Neuronal stem cell (in vitro differentiated cells): ENCODE data around the gene MFAP4. TPM values are rescaled to one million over a fixed set of nuclear protein-coding genes. Genes with fewer than 3 reads are reported as not detected.
A peak's percentile ranks its signal among the peaks of the same experiment; 100 is the strongest.

Experiments
- DNase-seq: peaks from one replicate; pipeline ENCODE4 v3.0.0-alpha.2; 2013; ENCODE audit warnings: low spot score
- H2AFZ ChIP-seq: one replicate; pipeline ENCODE4 v1.6.1; 2013; ENCODE audit warnings: mild to moderate bottlenecking, low read length, inconsistent platforms
- H2AK5ac ChIP-seq: 2 replicates; pipeline ENCODE4 v1.6.1; 2013; ENCODE audit warnings: low read depth, mild to moderate bottlenecking, inconsistent platforms, low read length, moderate library complexity, mixed read lengths
- H2BK120ac ChIP-seq: 2 replicates; pipeline ENCODE4 v1.6.1; 2013; ENCODE audit warnings: low read depth, mild to moderate bottlenecking, inconsistent platforms, low read length, moderate library complexity, mixed read lengths
- H2BK12ac ChIP-seq: one replicate; pipeline ENCODE4 v1.6.1; 2013; ENCODE audit warnings: low read length, inconsistent platforms
- H2BK15ac ChIP-seq: 2 replicates; pipeline ENCODE4 v1.6.1; 2013; ENCODE audit warnings: mild to moderate bottlenecking, low read length, inconsistent platforms, mixed read lengths
- H2BK5ac ChIP-seq: one replicate; pipeline ENCODE4 v1.6.1; 2013; ENCODE audit warnings: inconsistent platforms, mild to moderate bottlenecking, low read length, moderate library complexity
- H3K14ac ChIP-seq: one replicate; pipeline ENCODE4 v1.6.1; 2013; ENCODE audit warnings: low read length, inconsistent platforms
- H3K18ac ChIP-seq: 2 replicates; pipeline ENCODE4 v1.6.1; 2013; ENCODE audit warnings: low read length, inconsistent platforms
- H3K23ac ChIP-seq: 2 replicates; pipeline ENCODE4 v1.6.1; 2013; ENCODE audit warnings: low read depth, mild to moderate bottlenecking, mixed read lengths, low read length, inconsistent platforms; ENCODE audit not compliant: poor library complexity
- H3K27ac ChIP-seq: replicated peaks from 3 replicates; pipeline ENCODE4 v1.5.1; 2013; ENCODE audit warnings: low read length, inconsistent platforms
- H3K27me3 ChIP-seq, 3 experiments: 2 replicates each; pipeline ENCODE4 v1.6.1; 2013; ENCODE audit warnings: low read length in 3 of 3, mild to moderate bottlenecking in 2 of 3, inconsistent platforms in 1 of 3, low read depth in 1 of 3, mixed read lengths in 1 of 3, moderate library complexity in 1 of 3; ENCODE audit not compliant: control insufficient read depth in 3 of 3, insufficient read depth in 3 of 3
- H3K36me3 ChIP-seq, 2 donors: replicated peaks in 1 of 2; 2 replicates each; pipeline ENCODE4 v1.6.1; 2013; ENCODE audit warnings: low read length in 2 of 2; ENCODE audit not compliant: control insufficient read depth in 2 of 2, insufficient read depth in 2 of 2
- H3K4ac ChIP-seq: 2 replicates; pipeline ENCODE4 v1.6.1; 2013; ENCODE audit warnings: inconsistent platforms, mild to moderate bottlenecking, low read length, moderate library complexity
- H3K4me1 ChIP-seq, 2 donors: 1 replicate in 1 of 2; 2 replicates in 1 of 2; pipeline ENCODE4 v1.6.1; 2013; ENCODE audit warnings: low read length in 2 of 2, low read depth in 1 of 2; ENCODE audit not compliant: control insufficient read depth in 2 of 2, insufficient read depth in 1 of 2
- H3K4me2 ChIP-seq: one replicate; pipeline ENCODE4 v1.6.1; 2013; ENCODE audit warnings: mild to moderate bottlenecking, low read length, inconsistent platforms; ENCODE audit not compliant: insufficient read depth, poor library complexity, severe bottlenecking
- H3K4me3 ChIP-seq, 2 donors: 2 replicates each; pipeline ENCODE4 v1.5.1; 2013; ENCODE audit warnings: low read length in 2 of 2, mild to moderate bottlenecking in 2 of 2, inconsistent platforms in 1 of 2, moderate library complexity in 1 of 2
- H3K79me1 ChIP-seq: one replicate; pipeline ENCODE4 v1.6.1; 2013; ENCODE audit warnings: low read depth, mild to moderate bottlenecking, inconsistent platforms, low read length, moderate library complexity
- H3K9ac ChIP-seq: one replicate; pipeline ENCODE4 v1.6.1; 2013; ENCODE audit warnings: mild to moderate bottlenecking, low read depth, low read length, inconsistent platforms; ENCODE audit not compliant: poor library complexity
- H3K9me3 ChIP-seq, 2 donors: replicated peaks in 1 of 2; 2 replicates each; pipeline versions ENCODE3 to v1.6.1; 2013; ENCODE audit warnings: low read length in 2 of 2, mild to moderate bottlenecking in 2 of 2, inconsistent platforms in 1 of 2, low read depth in 1 of 2, mixed read lengths in 1 of 2, moderate library complexity in 1 of 2; ENCODE audit not compliant: control insufficient read depth in 2 of 2, insufficient read depth in 1 of 2
- H4K8ac ChIP-seq: one replicate; pipeline ENCODE4 v1.6.1; 2013; ENCODE audit warnings: low read depth, mild to moderate bottlenecking, inconsistent platforms, low read length, moderate library complexity
- H4K91ac ChIP-seq: one replicate; pipeline ENCODE4 v1.6.1; 2013; ENCODE audit warnings: low read length, low read depth, mild to moderate bottlenecking, inconsistent platforms; ENCODE audit not compliant: poor library complexity
- WGBS, 2 donors: extraction: QIAGEN DNeasy Blood & Tissue Kit; methylation state at CpG; one replicate each; pipeline ENCODE4 v1.1.7; 2013; ENCODE audit warnings: missing lambda C conversion rate in 2 of 2, mixed read lengths in 1 of 2; ENCODE audit not compliant: insufficient read length in 2 of 2, insufficient replicate concordance in 1 of 2; ENCODE audit errors: extremely low coverage in 2 of 2; 5-methylcytosine and 5-hydroxymethylcytosine counted together
- polyA plus RNA-seq, 2 experiments: library from polyadenylated mRNA; stranded (reverse); fragments of 200-250 nt; gene quantifications; one replicate each; pipeline ENCODE4 v1.2.3, GENCODE V29; 2013

Gene MFAP4
- 0.18 TPM for polyA plus RNA-seq (2013, experiment 1 of 2)
- 0.07 TPM for polyA plus RNA-seq (2013, experiment 2 of 2)

GRCh38 chr17:19386974-19387920 lies at the start of gene MFAP4:
MFAP4 (minus strand) TSS chr17:19387190; CDS start chr17:19387155, 35 bp downstream.
- H3K4me3 ChIP-seq = peak within 1 kb of the TSS in 1 of 2 donors; percentile 18
- peaks cover 30 to 35% of the 10 kb centered on the region in 2 donors for H3K36me3 ChIP-seq
- no peak within 1 kb of the TSS for H3K14ac ChIP-seq
- H2BK12ac ChIP-seq = peak within 1 kb of the TSS; percentile 8
- peak within 1 kb of the TSS; percentile 65 for H2AK5ac ChIP-seq
- DNase-seq = no peak
- H4K91ac ChIP-seq = no peak within 1 kb of the TSS
- peak within 1 kb of the TSS; percentile 43 for H3K4me2 ChIP-seq
- peak within 1 kb of the TSS; percentile 94 for H2AFZ ChIP-seq
- H3K4ac ChIP-seq = no peak within 1 kb of the TSS
- peaks cover 0 to 23% (median 0%) of the 10 kb centered on the region in 3 experiments for H3K27me3 ChIP-seq
- H3K23ac ChIP-seq = peak within 1 kb of the TSS; percentile 31
- H2BK5ac ChIP-seq = no peak within 1 kb of the TSS
- H3K9ac ChIP-seq = peak within 1 kb of the TSS; percentile 73
- peak within 1 kb of the TSS; percentile 13 for H2BK15ac ChIP-seq
- H2BK120ac ChIP-seq = no peak within 1 kb of the TSS
- no CpG with 5 or more reads among the region's 22 CpGs for WGBS, 2 donors
- no peak within 1 kb of the TSS for H4K8ac ChIP-seq
- H3K18ac ChIP-seq = peak within 1 kb of the TSS; percentile 84
- H3K79me1 ChIP-seq = peaks cover 2% of the 10 kb centered on the region
- H3K27ac ChIP-seq = no peak within 1 kb of the TSS
- H3K4me1 ChIP-seq = peaks cover 11 to 19% of the 10 kb centered on the region in 2 donors
- no peaks in the 10 kb centered on the region for H3K9me3 ChIP-seq

GRCh38 chr17:19433727-19434340 lies 46.8 kb upstream of the MFAP4 start:
- no peak overlapping the region for H2BK15ac ChIP-seq
- H2AFZ ChIP-seq = no peak overlapping the region
- H3K9me3 ChIP-seq = no peaks in the 10 kb centered on the region
- H3K14ac ChIP-seq = no peak overlapping the region
- H3K18ac ChIP-seq = no peak overlapping the region
- H3K9ac ChIP-seq = no peak overlapping the region
- no CpG with 5 or more reads among the region's 2 CpGs for WGBS, 2 donors
- H3K23ac ChIP-seq = no peak overlapping the region
- H3K79me1 ChIP-seq = no peaks in the 10 kb centered on the region
- H3K27ac ChIP-seq = no peak overlapping the region
- H3K27me3 ChIP-seq = peaks cover 0 to 17% (median 0%) of the 10 kb centered on the region in 3 experiments
- no peak overlapping the region for H4K8ac ChIP-seq
- H2AK5ac ChIP-seq = no peak overlapping the region
- no peak overlapping the region for H2BK120ac ChIP-seq
- H3K4ac ChIP-seq = no peak overlapping the region
- no peak overlapping the region for H3K4me3 ChIP-seq
- no peak overlapping the region for H2BK5ac ChIP-seq
- no peaks in the 10 kb centered on the region for H3K36me3 ChIP-seq
- no peak overlapping the region for H2BK12ac ChIP-seq
- peaks cover 0 to 14% of the 10 kb centered on the region in 2 donors for H3K4me1 ChIP-seq
- DNase-seq = no peak
- H4K91ac ChIP-seq = no peak overlapping the region
- H3K4me2 ChIP-seq = no peak overlapping the region

GRCh38 chr17:19433255-19433654 lies 46.3 kb upstream of the MFAP4 start:
- H3K4me2 ChIP-seq = no peak overlapping the region
- no peak overlapping the region for H2BK12ac ChIP-seq
- H2BK15ac ChIP-seq = no peak overlapping the region
- H2AK5ac ChIP-seq = no peak overlapping the region
- no peak overlapping the region for H3K14ac ChIP-seq
- no peak overlapping the region for H4K91ac ChIP-seq
- no peak overlapping the region for H3K18ac ChIP-seq
- no peaks in the 10 kb centered on the region for H3K36me3 ChIP-seq
- no peak overlapping the region for H3K27ac ChIP-seq
- no peak overlapping the region for H3K9ac ChIP-seq
- no peak overlapping the region for H2BK5ac ChIP-seq
- H3K4me1 ChIP-seq = peaks cover 0 to 14% of the 10 kb centered on the region in 2 donors
- no peak overlapping the region for H4K8ac ChIP-seq
- peak overlapping the region; percentile 59 for H2AFZ ChIP-seq
- no CpG with 5 or more reads among the region's 5 CpGs for WGBS, 2 donors
- peaks cover 0 to 17% (median 0%) of the 10 kb centered on the region in 3 experiments for H3K27me3 ChIP-seq
- H2BK120ac ChIP-seq = no peak overlapping the region
- H3K9me3 ChIP-seq = no peaks in the 10 kb centered on the region
- no peak overlapping the region for H3K4ac ChIP-seq
- no peak overlapping the region for H3K23ac ChIP-seq
- no peak overlapping the region for H3K4me3 ChIP-seq
- no peaks in the 10 kb centered on the region for H3K79me1 ChIP-seq
- no peak for DNase-seq

GRCh38 chr17:19431691-19432090 lies 44.7 kb upstream of the MFAP4 start:
- H3K23ac ChIP-seq = no peak overlapping the region
- H2BK12ac ChIP-seq = no peak overlapping the region
- H2BK5ac ChIP-seq = no peak overlapping the region
- H3K36me3 ChIP-seq = no peaks in the 10 kb centered on the region
- H3K9ac ChIP-seq = no peak overlapping the region
- H3K14ac ChIP-seq = no peak overlapping the region
- H3K4ac ChIP-seq = no peak overlapping the region
- H2AK5ac ChIP-seq = no peak overlapping the region
- H3K27me3 ChIP-seq = peaks cover 0 to 17% (median 0%) of the 10 kb centered on the region in 3 experiments
- no peak overlapping the region for H4K8ac ChIP-seq
- WGBS, 2 donors = no CpG with 5 or more reads among the region's 3 CpGs
- peak; percentile 57 for DNase-seq
- no peak overlapping the region for H3K18ac ChIP-seq
- H3K27ac ChIP-seq = peak overlapping the region; percentile 83
- no peak overlapping the region for H2BK15ac ChIP-seq
- no peak overlapping the region for H2AFZ ChIP-seq
- no peak overlapping the region for H3K4me3 ChIP-seq
- H3K4me1 ChIP-seq = peaks cover 0 to 13% of the 10 kb centered on the region in 2 donors
- no peaks in the 10 kb centered on the region for H3K79me1 ChIP-seq
- no peak overlapping the region for H2BK120ac ChIP-seq
- H3K4me2 ChIP-seq = no peak overlapping the region
- no peak overlapping the region for H4K91ac ChIP-seq
- no peaks in the 10 kb centered on the region for H3K9me3 ChIP-seq
